HG02852 (cell line): ENCODE measurements around the gene TUNAR.

ENCODE experiments used
- ATAC-seq: cut with Tn5 transposase; IDR thresholded peaks from one replicate; pipeline ENCODE4 v1.9.1; 2021; ENCODE audit warnings: mild to moderate bottlenecking, moderate library complexity; ENCODE audit not compliant: unreplicated experiment

Gene TUNAR

DNA sequence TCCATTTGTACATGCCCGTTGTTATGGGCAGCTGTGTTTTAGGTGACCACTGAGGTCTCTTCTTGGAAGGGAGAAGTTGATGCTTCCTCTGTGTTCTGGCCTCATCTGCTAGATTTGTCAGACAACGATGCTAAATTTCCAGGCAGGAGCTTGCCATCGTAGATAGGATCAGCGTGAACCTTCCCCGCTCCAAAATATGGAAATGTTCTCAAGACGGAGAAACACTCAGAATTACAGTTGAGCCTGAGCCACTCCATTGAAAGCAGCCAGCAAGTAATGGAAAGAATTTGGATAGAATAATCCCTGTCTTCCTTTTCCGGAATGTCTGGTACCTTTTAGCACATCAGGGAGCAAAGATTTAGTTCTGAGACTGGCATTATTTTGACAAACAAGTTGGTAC lies 34.8 kb downstream of the TUNAR start:
- ATAC-seq = no peak

- no peak for ATAC-seq
These were observed 38.7 kb downstream of the TUNAR start for GRCh38 chr14:95915330-95915729.

GRCh38 chr14:95918466-95918865 lies 41.8 kb downstream of the TUNAR start:
- ATAC-seq = no peak

GRCh38 chr14:95920769-95921438 lies 44.3 kb downstream of the TUNAR start:
- ATAC-seq = no peak

DNA sequence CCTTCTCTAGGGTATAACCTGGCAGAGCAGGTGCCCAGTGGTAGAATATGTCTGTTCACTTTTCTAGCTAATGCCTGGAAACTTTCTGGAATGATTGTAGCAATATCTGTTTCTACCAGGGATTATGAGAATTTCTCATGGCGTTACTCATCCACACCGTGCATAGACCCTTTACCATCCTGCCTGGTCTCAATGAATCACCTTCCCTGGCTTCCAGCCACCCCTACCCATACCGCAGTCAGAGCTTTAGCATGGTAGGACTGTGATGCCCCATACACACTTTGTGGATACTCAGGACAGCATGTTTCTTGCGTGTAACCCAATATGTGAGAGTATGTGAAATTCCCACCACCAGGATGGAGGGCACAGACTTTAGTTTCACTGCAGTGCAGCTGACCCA lies 45.4 kb downstream of the TUNAR start:
- ATAC-seq = no peak

GRCh38 chr14:95928751-95929150 lies 52.1 kb downstream of the TUNAR start:
- no peak for ATAC-seq

- ATAC-seq = no peak
These were observed 54.8 kb downstream of the TUNAR start for GRCh38 chr14:95931384-95931783.

- no peak for ATAC-seq
These were observed 58.7 kb downstream of the TUNAR start for GRCh38 chr14:95935228-95935822.

- no peak for ATAC-seq
These were observed 59.4 kb downstream of the TUNAR start for GRCh38 chr14:95936041-95936440.

- ATAC-seq = no peak
These were observed 62.7 kb downstream of the TUNAR start for GRCh38 chr14:95939335-95939734.

GRCh38 chr14:95941897-95942296 lies 65.3 kb downstream of the TUNAR start:
- ATAC-seq = no peak

DNA sequence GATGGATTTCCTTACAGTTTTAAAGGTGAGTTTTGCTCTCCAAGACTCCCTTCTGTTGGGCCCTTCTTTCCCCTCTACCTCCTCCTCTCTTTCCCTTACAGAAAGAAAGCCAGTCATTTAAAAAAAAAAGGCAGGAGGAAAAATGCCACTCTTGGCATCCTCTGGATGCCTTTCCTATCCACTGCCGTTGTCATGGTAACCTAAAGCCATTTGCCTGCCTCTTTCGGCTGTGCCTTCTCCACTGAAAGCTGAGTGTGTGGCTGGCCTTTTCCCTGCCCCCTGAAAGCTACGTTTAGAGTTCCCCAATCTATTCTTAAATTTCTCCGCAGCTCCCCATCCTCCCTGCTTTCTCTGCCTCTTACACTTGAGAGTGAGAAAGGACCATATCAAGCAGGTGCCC lies 67.1 kb downstream of the TUNAR start:
- no peak for ATAC-seq

GRCh38 chr14:95944462-95944861 lies 67.8 kb downstream of the TUNAR start:
- no peak for ATAC-seq

DNA sequence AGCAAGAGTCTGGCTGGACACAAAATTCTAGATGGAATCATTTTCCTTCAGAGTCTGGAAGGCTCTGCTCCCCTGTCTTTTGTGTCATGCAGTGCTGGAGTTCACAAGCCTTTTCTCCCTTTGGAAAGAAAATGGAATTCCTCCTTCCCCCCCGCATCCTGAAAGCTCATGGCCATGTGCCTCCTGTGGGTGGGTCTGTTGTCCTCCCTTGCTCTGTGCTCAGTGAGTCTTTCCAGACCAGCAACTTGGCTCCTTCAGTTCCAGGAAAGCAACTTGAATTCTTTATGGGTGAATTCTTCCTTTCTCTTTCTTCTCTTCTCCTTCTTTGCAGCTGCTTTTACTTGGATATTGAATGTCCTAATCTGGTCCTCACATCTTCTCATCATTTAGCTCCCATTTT lies 70.2 kb downstream of the TUNAR start:
- no peak for ATAC-seq

GRCh38 chr14:95948558-95948981 lies 71.9 kb downstream of the TUNAR start:
- ATAC-seq = no peak

- no peak for ATAC-seq
These were observed 74.7 kb downstream of the TUNAR start for GRCh38 chr14:95951359-95951758.

DNA sequence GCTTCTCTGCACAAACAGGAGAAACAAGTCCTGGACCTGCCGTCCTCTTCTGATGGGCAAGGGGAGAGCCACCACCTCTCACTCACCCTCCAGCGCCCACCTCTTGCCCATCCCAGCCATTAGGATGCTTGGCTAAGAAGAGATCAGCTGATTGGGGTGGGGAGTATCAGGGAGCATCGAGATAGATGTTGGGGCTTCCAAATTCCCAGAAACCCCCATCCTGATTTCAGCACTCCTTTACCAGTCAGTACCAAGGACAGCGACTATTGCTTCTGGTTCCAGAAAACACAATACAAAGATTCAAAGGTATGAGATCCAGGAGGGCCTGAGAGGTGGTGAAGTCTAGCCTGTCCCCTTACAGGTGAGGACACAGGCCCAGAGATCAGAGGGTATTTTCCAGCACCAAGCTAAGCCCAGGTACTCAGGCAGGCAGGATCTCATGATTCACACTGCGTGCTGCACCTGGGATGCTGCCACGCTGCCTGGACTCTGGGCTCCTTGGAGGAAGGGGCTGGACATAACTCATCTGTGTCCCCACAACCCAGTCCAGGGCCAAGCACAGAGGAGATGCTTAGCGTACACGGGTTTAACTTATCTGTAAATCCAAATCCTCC lies 76.6 kb downstream of the TUNAR start:
- ATAC-seq = no peak

- ATAC-seq = no peak
These were observed 80.2 kb downstream of the TUNAR start for GRCh38 chr14:95956601-95957460.

- ATAC-seq = no peak
These were observed 81.5 kb downstream of the TUNAR start for GRCh38 chr14:95958105-95958504.

- no peak for ATAC-seq
These were observed 82.7 kb downstream of the TUNAR start for GRCh38 chr14:95959317-95959716.

GRCh38 chr14:95961481-95961880 lies 84.8 kb downstream of the TUNAR start:
- no peak for ATAC-seq

- no peak for ATAC-seq
These were observed 88.3 kb downstream of the TUNAR start for GRCh38 chr14:95964901-95965300.
